ENCODE data around the gene WBP1L. TPM values are rescaled to one million over a fixed set of nuclear protein-coding genes. Genes with fewer than 3 reads are reported as not detected.
A peak's percentile ranks its signal among the peaks of the same experiment; 100 is the strongest.

WBP1L gene
- total and polyA plus RNA-seq, 2 of the 13 experiments (the other 11 are each of a cell fraction or from before 2014, with no cell fraction given): 8.3 to 12.3 TPM

- TF ChIP-seq ZNF557 (CRISPR knock-in tag; IDR thresholded peaks at IDR 0.05) (no peak), RARA (CRISPR knock-in tag; IDR thresholded peaks at IDR 0.05) (peak; percentile 44), SMC3 (IDR thresholded peaks at IDR 0.05; ENCODE audit: low read length) (no peak), ZNF121 (CRISPR knock-in tag; IDR thresholded peaks at IDR 0.05) (no peak), RXRB (CRISPR knock-in tag; IDR thresholded peaks at IDR 0.05; ENCODE audit: borderline replicate concordance) (peak; percentile 39; the same call in 1 of the 2 replicates), KLF11 (CRISPR knock-in tag; IDR thresholded peaks at IDR 0.05) (no peak), SOX5 (CRISPR knock-in tag; IDR thresholded peaks at IDR 0.05; ENCODE audit: borderline replicate concordance) (peak; percentile 15; the same call in 1 of the 2 replicates), SKI (IDR thresholded peaks at IDR 0.05; ENCODE audit: partially characterized antibody) (peak; percentile 59), JUND (CRISPR knock-in tag; IDR thresholded peaks at IDR 0.05) (no peak), ZSCAN12 (CRISPR knock-in tag; IDR thresholded peaks at IDR 0.05) (no peak), NCOR1 (IDR thresholded peaks at IDR 0.05; ENCODE audit: borderline replicate concordance, low read length) (peak; percentile 26; the same call in 1 of the 2 replicates), MXD4 (CRISPR knock-in tag; IDR thresholded peaks at IDR 0.05) (no peak), ZNF343 (CRISPR knock-in tag; IDR thresholded peaks at IDR 0.05) (no peak), TRIM22 (IDR thresholded peaks at IDR 0.05) (no peak), CHD2 (IDR thresholded peaks at IDR 0.05; ENCODE audit: low read depth, low read length) (no peak), ZBTB37 (CRISPR knock-in tag; IDR thresholded peaks at IDR 0.05) (no peak), SYNCRIP (IDR thresholded peaks at IDR 0.05; ENCODE audit: insufficient read depth, low read depth, low read length) (no peak), KDM5A (IDR thresholded peaks at IDR 0.05; ENCODE audit: borderline replicate concordance, low read length) (no peak)
- TF ChIP-seq, protein P1, sequence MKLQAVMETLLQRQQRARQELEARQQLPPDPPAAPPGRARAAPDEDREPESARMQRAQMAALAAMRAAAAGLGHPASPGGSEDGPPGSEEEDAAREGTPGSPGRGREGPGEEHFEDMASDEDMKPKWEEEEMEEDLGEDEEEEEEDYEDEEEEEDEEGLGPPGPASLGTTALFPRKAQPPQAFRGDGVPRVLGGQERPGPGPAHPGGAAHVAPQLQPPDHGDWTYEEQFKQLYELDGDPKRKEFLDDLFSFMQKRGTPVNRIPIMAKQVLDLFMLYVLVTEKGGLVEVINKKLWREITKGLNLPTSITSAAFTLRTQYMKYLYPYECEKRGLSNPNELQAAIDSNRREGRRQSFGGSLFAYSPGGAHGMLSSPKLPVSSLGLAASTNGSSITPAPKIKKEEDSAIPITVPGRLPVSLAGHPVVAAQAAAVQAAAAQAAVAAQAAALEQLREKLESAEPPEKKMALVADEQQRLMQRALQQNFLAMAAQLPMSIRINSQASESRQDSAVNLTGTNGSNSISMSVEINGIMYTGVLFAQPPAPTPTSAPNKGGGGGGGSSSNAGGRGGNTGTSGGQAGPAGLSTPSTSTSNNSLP (IDR thresholded peaks at IDR 0.05; ENCODE audit: low read depth, low read length): no peak
- TF ChIP-seq, protein P2, sequence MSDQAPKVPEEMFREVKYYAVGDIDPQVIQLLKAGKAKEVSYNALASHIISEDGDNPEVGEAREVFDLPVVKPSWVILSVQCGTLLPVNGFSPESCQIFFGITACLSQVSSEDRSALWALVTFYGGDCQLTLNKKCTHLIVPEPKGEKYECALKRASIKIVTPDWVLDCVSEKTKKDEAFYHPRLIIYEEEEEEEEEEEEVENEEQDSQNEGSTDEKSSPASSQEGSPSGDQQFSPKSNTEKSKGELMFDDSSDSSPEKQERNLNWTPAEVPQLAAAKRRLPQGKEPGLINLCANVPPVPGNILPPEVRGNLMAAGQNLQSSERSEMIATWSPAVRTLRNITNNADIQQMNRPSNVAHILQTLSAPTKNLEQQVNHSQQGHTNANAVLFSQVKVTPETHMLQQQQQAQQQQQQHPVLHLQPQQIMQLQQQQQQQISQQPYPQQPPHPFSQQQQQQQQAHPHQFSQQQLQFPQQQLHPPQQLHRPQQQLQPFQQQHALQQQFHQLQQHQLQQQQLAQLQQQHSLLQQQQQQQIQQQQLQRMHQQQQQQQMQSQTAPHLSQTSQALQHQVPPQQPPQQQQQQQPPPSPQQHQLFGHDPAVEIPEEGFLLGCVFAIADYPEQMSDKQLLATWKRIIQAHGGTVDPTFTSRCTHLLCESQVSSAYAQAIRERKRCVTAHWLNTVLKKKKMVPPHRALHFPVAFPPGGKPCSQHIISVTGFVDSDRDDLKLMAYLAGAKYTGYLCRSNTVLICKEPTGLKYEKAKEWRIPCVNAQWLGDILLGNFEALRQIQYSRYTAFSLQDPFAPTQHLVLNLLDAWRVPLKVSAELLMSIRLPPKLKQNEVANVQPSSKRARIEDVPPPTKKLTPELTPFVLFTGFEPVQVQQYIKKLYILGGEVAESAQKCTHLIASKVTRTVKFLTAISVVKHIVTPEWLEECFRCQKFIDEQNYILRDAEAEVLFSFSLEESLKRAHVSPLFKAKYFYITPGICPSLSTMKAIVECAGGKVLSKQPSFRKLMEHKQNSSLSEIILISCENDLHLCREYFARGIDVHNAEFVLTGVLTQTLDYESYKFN (CRISPR knock-in tag; conservative IDR thresholded peaks at IDR 0.05): peak; percentile 60
- TF ChIP-seq, protein P3, sequence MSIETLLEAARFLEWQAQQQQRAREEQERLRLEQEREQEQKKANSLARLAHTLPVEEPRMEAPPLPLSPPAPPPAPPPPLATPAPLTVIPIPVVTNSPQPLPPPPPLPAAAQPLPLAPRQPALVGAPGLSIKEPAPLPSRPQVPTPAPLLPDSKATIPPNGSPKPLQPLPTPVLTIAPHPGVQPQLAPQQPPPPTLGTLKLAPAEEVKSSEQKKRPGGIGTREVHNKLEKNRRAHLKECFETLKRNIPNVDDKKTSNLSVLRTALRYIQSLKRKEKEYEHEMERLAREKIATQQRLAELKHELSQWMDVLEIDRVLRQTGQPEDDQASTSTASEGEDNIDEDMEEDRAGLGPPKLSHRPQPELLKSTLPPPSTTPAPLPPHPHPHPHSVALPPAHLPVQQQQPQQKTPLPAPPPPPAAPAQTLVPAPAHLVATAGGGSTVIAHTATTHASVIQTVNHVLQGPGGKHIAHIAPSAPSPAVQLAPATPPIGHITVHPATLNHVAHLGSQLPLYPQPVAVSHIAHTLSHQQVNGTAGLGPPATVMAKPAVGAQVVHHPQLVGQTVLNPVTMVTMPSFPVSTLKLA (IDR thresholded peaks at IDR 0.05): peak; percentile 43; the same call in 1 of the 2 replicates
Observed at GRCh38 chr10:102845352-102845902, 101.7 kb downstream of the WBP1L start (continued).
